CD4-positive, alpha-beta T cell treated with Interleukin-12 subunit alpha and Interleukin-12 subunit beta, for 1 hour (primary cell): ENCODE measurements around the gene ZMYND12.
"Not testable (repeated sequence)": the region's sequence is repeated elsewhere in the genome, so short reads cannot be mapped to it uniquely, and the experiment has no call there.

Source experiments
- DNase-seq: peaks from one replicate; pipeline ENCODE4 v3.0.0-alpha.2; 2020

The ZMYND12 gene, protein sequence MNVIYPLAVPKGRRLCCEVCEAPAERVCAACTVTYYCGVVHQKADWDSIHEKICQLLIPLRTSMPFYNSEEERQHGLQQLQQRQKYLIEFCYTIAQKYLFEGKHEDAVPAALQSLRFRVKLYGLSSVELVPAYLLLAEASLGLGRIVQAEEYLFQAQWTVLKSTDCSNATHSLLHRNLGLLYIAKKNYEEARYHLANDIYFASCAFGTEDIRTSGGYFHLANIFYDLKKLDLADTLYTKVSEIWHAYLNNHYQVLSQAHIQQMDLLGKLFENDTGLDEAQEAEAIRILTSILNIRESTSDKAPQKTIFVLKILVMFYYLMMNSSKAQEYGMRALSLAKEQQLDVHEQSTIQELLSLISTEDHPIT

DNA sequence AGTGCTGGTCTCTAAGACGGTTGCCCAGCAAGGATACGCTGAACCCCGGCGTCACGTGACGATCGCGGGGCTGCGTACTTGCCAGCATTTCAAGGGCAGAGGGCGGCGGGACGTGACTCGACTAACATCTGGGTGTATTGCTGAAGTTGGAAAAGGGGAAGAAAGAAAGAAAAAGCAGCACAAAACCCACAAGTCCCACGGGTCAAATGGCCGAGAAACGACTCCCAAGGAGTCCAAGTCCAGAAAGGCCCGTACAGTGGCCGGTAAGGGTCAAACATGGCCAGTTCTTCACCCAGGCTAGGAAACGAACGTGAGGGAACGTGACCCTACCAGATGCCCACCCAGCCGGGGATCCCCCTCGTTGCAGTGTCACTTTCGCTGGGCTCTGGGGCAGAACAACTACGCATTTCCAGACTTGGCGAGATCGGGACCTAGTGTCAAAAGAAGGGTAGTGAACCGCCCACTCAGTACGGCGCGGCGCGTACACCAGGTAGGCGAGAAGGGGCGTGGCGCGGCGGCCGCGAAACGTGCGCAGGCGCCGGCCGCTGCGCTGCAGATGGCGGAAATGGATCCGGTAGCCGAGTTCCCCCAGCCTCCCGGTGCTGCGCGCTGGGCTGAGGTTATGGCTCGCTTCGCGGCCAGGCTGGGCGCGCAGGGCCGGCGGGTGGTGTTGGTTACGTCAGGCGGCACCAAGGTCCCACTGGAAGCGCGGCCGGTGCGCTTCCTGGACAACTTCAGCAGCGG lies at the start of gene ZMYND12, which contains the start of gene PPCS:
ZMYND12 (minus strand) TSS at position 13 of the 744 bp plus-strand sequence. CDS start 25 bp downstream, outside the sequence.
PPCS (plus strand) TSS at position 534 of the 744 bp plus-strand sequence; CDS start at position 557, 23 bp downstream.
- peak; percentile 91 for DNase-seq

DNA sequence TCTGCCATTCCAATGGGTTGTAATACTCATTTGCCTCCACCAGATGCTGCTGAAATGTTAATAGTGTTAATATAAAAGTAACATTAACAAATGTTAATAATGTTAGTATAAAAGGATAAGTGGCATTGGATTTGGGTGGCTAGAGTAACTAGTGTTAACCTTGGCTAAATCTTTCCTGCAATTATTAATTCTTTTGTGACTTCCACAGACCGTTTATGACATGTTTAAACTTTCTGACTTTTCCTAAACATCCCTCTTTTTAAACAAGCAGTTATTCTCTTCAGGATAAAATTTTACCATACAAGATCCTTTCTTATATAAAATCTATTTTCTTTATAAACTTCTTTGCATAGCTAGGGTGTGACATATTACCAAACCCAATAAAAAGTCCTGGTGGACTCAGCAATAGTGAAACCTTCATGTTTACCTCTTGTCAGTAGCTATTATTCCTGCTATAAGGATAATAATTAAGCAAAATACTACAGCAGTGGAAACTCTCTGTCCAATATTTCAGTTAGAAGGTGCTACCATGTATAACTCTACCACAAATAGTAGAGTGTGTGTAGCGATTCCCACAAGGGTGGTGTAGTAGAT lies 48.8 kb upstream of the ZMYND12 start:
- DNase-seq: no peak

DNA sequence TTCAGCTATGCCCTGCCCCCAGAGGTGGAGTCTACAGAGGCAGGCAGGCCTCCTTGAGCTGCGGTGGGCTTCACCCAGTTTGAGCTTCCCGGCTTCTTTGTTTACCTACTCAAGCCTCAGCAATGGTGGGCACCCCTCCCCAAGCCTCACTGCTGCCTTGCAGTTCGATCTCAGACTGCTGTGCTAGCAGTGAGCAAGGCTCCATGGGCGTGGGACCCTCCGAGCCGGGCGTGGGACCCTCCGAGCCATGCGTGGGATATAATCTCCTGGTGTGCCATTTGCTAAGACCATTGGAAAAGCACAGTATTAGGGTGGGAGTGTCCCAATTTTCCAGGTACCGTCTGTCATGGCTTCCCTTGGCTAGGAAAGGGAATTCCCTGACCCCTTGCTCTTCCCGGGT lies 46.2 kb upstream of the ZMYND12 start:
- not testable (repeated sequence) for DNase-seq

DNA sequence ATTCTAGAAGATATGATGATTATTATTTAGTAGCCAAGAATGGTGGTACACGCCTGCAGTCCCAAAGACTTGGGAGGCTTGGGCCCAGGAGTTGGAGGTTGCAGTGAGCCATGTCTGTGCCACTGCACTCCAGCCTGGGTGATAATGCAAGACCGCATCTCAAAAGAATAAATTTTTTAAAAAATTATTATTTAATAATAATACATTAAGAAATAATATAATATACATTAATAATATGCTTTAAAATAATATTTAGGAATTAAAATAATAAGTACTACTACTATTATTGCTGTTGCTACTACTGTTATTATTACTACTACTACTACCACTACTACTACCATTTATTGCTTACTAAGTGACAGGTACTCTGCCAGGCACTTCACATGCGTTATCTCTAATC lies 34.4 kb upstream of the ZMYND12 start:
- no peak for DNase-seq

DNA sequence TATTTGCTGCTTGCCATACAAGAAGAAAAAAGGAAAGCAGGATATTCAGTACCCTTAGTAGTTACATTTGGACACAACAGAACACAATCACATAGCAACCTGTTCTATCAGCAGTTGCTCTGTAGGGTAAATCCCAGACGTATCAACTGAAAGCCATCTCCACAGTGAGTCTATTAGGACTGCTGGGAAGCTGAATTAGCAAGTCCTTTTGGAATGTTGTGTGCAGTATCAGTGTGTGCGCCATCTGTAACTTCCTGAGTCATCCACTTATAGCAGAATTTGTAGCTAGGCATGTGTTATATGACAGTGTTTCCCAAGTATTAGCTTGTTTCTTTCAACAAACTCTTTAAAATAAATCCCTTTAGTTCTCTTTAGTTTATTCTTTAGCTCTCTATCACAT lies 28.6 kb upstream of the ZMYND12 start:
- no peak for DNase-seq

DNA sequence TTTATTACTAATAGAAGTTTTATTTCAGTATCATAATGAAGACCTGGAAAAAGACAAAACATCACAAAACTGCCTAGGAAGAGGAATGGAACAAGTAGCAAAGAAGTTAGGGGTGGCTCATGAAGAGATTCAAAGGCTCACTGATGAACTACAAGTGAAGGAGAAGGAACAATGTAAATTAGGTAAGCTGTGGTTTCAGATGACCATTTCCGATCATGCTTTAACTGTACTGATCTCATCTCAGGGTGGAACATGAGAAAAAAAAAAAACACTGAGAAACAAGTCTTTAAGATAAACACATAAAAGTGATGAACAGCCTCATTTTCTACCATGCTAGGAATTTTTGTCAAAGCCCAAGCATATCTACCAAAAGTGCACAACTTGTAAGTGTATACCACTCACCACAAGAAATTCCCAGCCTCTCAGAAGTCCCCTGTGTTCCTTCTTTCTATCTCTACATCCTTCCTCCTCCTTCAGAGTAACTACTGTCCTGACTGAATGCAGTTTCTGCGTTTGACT lies 26.9 kb upstream of the ZMYND12 start:
- DNase-seq: no peak

DNA sequence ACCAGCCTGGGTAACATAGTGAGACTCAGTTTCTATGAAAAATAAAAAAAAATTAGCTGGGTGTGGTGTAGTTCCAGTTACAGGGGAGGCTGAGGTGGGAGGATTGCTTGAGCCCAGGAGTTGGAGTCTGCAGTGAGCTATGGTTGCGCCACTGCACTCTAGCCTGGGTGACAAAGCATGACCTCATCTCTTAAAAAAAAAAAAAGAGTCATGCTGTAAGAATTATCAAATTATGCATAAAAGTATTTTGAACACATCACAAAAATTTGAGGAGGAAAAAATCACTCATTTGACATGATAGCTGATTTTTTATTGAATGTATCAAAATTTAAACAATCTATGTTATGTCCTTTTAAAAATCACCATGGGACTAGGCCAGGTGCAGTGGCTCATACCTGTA lies 25.1 kb upstream of the ZMYND12 start:
- no peak for DNase-seq

DNA sequence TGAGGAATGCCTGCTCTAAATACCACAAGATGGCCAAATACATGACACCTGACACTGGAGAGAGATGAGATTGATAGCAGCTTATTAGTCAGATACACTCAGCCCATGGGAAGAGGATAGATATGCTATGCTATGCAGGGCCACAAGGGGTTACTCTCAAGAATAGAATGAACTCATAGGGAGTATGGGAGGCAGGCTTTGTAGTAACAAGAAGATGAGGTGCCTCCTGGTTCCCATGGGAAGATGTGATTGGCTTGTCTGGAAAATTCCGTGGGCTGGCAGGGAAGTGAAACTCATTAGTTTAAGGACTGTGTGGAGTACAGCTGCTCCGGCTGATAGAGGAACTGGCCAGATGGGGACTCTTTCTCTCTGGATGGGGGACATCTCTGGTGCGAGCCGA lies 23.8 kb upstream of the ZMYND12 start:
- no peak for DNase-seq

DNA sequence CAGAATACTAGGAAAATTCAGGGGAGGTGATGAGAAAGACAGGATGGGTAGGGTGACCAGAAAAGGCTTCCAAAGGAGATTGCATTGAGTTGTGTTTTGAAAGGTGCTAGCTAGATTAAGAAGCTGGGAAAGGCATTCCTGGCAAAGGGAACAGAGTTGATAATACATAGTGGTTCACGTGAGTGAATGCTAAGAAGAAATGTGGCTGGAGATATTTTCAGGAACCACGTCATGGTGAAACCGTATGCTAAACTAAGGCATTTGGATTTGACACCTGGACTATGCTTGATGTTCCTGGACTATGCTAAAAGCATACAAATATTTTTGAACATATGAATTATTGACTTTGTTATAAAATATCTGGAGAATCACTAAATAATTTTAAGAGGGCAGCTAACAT lies 22.0 kb upstream of the ZMYND12 start:
- no peak for DNase-seq

DNA sequence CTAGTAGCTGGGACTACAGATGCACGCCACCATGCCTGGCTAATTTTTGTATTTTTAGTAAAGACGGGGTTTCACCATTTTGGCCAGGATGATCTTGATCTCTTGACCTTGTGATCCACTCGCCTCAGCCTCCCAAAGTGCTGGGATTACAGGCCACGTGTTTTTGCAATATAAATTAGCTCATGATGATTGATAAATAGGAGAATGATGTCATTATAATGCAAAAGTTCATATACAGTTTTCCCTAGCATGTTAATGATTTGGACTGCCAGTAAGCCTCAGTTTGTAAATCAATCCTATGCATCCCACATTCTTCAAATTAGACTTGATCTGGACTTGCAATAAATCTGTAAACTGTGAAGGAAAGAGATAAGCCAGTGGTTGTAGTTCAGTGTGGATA lies 21.5 kb upstream of the ZMYND12 start:
- not testable (repeated sequence) for DNase-seq

DNA sequence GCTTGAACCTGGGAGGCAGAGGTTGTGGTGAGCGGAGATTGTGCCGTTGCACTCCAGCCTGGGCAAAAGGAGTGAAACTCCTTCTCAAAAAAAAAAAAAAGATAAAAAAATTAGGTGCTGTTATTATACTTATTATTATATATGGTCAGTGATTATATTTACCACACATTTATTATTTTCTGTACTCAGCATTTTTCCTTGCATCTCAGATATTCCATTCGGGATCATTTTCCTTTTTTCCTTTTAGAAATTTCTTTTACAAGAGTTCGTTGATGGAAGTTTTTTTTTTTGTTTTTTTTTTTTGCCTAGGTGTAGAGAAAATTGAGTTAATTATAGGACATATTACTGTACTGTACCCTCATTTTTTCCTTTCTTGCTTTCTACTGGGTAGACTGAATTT lies 20.8 kb upstream of the ZMYND12 start:
- no peak for DNase-seq

DNA sequence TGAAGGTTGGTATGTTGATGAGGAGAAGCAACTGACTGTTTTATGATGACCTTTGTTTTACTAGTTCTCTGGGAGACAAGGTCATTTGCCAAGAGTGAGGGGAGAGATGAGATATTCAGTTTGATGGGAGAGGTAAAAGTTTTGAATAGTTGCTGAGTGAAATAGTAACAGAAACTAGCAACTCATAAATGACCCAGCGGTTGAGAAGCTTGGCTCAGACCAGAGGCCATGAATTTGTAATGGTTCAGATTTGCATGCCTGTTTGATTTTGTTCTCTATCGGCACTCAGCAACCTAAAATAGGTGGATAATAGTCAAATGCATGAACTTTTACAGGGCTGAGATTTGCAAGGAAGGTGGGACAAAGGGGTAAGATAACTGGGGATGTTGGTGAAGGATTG lies 13.9 kb upstream of the ZMYND12 start:
- no peak for DNase-seq

DNA sequence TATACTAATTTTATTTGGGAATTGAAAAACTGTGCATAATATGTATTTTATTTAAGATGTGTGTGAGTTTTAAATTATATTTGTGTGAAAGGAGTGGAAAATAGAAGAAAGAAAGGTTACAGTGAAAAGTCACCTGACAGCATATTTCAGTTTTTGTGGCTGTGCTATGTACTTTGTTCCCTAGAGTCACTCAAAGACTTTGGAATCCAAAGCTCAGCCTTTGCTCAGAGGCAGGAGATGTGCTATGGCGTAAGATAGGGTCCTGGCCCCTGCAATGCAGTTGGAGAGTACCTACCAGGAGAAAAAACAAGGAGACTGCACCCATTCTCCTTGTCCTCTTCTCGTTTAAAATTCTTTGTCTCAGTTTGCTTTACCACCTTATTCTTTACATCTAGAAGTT lies 10.2 kb upstream of the ZMYND12 start:
- no peak for DNase-seq

DNA sequence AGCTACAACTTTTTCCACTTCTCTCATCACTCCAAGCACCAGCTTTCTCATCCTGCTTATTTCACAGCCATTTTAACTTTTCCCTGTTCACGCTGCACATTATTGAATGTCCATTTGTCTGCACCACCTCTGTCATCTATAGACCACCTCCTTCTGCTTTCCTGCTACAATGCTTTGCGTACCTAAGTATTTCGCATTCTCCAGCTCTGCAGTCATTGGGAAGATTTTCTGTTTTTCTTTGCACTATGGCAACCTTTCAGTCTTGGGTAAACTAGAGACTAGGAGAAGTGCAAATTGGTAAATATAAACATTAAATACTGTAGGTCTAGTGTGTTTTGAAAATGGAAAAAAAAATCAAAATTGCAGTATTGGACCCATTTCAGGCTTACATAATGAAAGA lies 8.1 kb upstream of the ZMYND12 start:
- DNase-seq: no peak

DNA sequence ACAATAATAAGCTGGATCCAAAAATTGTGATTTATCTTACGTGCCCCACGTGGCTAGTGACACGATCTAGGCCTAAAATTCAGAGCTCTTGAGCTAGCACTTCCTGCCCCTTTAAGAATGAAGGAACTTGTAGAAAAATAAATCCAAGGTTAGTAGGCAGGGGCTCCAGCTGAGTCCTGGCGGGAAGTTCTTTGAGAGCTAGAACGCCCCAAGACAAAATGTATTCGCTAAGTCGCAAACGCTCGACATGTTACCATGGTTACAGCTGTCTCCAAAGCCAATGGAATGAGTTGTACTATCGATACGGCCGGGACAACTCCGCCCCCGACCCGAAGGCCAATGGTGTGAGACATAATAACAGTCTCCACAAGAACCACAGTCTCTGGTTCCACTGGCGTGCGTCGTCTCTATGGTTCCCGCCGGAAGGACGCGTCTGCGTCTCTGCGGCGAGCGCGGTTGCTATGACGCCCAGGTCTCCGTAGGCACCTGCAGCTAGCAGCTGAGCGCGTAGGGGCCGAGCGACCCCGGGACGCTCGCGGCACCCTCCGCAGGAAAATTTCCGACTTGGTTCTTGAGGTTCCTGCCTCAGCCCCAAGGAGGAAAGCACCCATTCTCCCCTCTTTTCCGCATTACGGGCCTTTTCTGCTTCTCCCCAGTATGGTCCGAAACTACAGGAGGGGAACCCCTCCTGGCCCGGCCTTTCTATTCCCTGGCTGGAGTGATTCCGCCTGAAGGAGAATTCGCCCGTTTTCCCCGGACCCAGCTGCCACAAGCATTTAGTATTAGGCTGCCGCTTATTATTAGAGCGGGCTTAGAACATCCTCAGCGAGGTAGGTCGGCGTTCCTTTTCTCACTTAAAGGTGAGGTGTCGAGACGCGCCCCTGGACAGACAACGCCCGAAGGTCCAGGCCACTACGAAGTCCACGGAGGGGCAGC lies 7.3 kb upstream of the ZMYND12 start, which contains the start of gene CCDC30:
CCDC30 (plus strand) TSS at position 459 of the 936 bp plus-strand sequence. CDS start 17,266 bp downstream, outside the sequence.
- DNase-seq: peak; percentile 98

DNA sequence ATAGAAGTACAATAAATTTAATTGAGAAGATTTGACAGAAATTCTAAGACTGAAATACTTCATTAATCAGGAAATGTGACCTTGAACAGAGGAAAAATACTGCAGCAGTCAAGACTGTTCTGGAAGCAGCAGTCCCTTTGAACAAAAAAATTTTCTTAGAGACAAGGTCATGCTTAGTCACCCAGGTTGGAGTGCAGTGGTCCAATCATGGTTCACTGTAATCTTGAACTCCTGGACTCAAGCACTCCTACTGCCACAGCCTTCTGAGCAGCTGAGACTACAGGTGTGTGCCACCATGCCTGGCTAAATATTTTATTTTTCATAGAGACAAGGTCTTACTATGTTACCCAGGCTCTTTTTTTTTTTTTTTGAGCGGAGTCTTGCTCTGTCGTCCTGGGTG lies 5.4 kb upstream of the ZMYND12 start:
- DNase-seq: no peak

DNA sequence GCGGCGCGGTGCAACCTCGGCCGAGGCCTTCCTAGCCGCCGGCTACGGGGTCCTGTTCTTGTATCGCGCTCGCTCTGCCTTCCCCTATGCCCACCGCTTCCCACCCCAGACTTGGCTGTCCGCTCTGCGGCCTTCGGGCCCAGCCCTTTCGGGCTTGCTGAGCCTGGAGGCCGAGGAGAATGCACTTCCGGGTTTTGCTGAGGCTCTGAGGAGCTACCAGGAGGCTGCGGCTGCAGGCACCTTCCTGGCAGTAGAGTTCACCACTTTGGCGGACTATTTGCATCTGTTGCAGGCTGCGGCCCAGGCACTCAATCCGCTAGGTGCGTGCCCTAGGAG lies 900 bp upstream of the ZMYND12 start:
- peak; percentile 68 for DNase-seq

DNA sequence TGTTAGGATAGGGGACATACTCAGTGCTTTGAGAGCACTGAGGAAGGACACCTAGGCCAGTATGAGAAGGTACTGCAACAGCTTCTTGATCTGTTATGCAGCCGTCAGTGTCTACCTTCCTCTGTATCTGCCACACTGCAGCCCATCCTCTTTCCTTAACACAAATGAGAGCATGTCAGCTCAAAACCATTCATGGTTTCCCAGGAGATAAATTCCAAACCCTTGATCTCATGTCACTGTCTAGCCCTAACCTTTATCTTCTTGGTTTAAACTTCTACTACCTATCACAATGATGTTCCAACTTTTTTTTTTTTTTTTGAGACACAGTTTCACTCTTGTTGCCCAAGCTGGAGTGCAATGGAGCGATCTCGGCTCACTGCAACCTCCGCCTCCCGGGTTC lies 1.4 kb downstream of the ZMYND12 start:
- no peak for DNase-seq

DNA sequence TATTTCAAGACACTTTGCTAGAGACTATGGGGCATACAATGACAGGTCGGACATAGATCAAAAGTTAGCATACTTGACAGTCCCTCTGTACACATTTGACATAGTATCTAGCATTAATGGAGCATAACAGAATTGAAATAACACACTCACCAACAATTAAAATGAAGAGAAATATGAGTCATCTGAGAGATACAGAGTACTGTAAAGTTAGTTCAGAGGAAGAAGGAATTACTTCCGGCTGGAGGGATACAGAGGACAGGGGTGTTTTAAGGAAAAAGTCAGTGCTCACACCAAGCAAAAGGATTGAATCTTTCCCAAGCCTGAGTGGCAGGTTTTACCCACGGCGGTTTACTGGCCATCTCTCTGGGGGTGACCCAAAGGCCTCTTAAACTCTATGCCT lies 2.4 kb downstream of the ZMYND12 start:
- no peak for DNase-seq

DNA sequence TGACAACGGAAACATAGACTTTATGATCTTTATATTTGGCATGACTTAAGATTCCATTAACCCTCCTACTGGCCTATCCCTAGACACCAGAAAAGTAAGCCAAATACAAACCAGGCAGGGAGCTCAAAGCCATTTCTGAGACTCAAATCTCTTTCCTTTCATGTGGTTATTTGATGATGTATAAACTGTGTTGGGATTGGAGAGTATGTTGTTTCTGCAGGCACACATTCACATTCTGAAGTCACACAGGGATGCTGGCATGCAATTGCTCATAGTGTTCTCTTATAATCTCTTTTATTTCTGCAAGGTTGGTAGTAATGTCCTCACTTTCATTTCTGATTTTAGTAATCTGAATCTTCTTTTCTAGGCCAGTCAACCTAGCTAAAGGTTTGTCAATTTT lies 5.8 kb downstream of the ZMYND12 start:
- no peak for DNase-seq

DNA sequence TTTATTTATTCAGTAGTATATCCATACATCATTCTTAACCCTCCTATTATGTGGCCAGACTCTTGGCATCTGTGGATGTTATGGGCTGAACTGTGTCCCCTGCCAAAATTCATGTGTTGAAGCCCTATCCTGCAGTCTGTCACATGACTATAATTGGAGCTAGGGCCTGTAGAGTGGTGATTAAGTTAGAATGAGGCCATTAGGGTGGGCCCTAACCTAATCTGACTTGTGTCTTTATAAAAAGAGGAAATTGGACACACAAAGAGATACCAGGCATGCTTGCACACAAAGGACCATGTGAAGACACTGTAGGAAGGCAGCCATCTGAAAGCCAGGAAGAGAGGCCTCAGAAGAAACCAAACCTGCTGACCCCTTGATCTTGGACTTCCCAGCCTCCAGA lies 6.6 kb downstream of the ZMYND12 start:
- DNase-seq: no peak

DNA sequence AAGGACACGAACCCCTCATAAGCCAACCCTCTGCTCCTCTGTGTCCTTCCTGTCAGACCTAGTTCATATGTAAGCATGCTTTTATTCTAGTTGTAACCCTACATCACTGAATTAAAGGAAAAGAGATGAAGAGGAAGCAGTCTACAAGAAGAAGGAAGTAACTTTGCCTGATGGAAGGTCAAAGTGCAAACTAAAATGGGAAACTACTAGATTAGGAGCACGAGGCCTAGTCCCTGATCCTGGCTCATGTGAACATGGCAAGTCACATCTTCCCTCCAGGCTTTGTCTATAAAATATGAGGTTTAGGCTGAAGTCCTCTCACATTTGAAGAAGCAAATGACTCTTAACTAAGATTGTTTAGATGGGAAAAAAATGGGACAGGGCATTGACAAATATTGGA lies 13.2 kb downstream of the ZMYND12 start:
- DNase-seq: no peak

DNA sequence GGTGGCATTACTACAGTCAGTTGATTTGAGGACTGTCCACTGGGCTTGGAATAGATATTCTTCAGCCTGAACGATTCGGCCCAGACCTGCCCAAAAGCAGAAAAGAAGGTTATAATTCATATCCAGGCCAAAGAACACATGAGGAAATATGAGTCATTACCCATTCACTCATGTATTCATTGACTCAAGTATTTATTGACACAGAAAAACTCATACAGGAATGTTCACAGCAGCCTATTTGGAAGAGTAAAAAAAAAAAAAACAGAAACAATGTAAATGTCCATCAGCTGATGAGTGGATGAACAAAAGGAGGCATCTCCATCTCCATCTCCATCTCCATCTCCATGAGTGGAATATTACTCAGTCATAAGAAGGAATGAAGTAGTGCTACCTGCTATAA lies 15.9 kb downstream of the ZMYND12 start:
- no peak for DNase-seq
